Lower lobe of right lung (tissue), 2 donors: ENCODE data around the gene NR2F1-AS1. TPM values are rescaled to one million over a fixed set of nuclear protein-coding genes. Genes with fewer than 3 reads are reported as not detected.

ENCODE experiments used
- ATAC-seq, 2 donors: fragments of 200-7000 bp; cut with Tn5 transposase; one replicate each; pipeline ENCODE4 v1.9.1; 2020 to 2022; ENCODE audit warnings: mild to moderate bottlenecking in 2 of 2, moderate library complexity in 2 of 2
- DNase-seq: peaks from one replicate; pipeline ENCODE4 v3.0.0-alpha.2; 2020
- H3K27ac ChIP-seq: fragments of 200-600 bp; one replicate; pipeline ENCODE4 v1.8.0; 2022
- H3K27me3 ChIP-seq: fragments of 200-600 bp; one replicate; pipeline ENCODE4 v1.8.0; 2022; ENCODE audit warnings: low read depth
- H3K36me3 ChIP-seq: fragments of 200-600 bp; one replicate; pipeline ENCODE4 v1.8.0; 2022; ENCODE audit warnings: mild to moderate bottlenecking
- H3K4me1 ChIP-seq: fragments of 200-600 bp; one replicate; pipeline ENCODE4 v1.8.0; 2022
- H3K4me3 ChIP-seq: fragments of 200-600 bp; one replicate; pipeline ENCODE4 v1.8.0; 2022; ENCODE audit warnings: mild to moderate bottlenecking
- H3K9me3 ChIP-seq: fragments of 200-600 bp; one replicate; pipeline ENCODE4 v1.8.0; 2022
- intact Hi-C: fragments of 100-400 bp; cut with DNase I; formaldehyde crosslinking; loops from one replicate; pipeline ENCODE4 v1.11.0; 2022
- total RNA-seq: library from RNA; stranded (reverse); fragmentation: NEBNext Ultra II Directional; extraction: Animal tissue kit (Norgen Biotek cat#: 25700); gene quantifications from one replicate; pipeline ENCODE4 v1.2.1, GENCODE V29; 2021
- TF ChIP-seq, protein P1 (sequence below): fragments of 200-600 bp; IDR thresholded peaks from one replicate; pipeline ENCODE4 v1.8.0; 2022; ENCODE audit warnings: antibody characterized with exemption, mild to moderate bottlenecking
- donor health status: DM: no; HTN: yes; CAD: no; lungs with severe emphysema.

NR2F1-AS1 gene
- total RNA-seq, 1 donor from 2014 or later, result 11.1 TPM

GRCh38 chr5:93407454-93407853 lies 173.6 kb downstream of the NR2F1-AS1 start:
- ATAC-seq (no peak), DNase-seq (no peak)
- H3K4me3 ChIP-seq, result no peak overlapping the region
- H3K9me3 ChIP-seq, result no peaks in the 10 kb centered on the region
- no peak overlapping the region for H3K27ac ChIP-seq
- TF ChIP-seq, protein P1, sequence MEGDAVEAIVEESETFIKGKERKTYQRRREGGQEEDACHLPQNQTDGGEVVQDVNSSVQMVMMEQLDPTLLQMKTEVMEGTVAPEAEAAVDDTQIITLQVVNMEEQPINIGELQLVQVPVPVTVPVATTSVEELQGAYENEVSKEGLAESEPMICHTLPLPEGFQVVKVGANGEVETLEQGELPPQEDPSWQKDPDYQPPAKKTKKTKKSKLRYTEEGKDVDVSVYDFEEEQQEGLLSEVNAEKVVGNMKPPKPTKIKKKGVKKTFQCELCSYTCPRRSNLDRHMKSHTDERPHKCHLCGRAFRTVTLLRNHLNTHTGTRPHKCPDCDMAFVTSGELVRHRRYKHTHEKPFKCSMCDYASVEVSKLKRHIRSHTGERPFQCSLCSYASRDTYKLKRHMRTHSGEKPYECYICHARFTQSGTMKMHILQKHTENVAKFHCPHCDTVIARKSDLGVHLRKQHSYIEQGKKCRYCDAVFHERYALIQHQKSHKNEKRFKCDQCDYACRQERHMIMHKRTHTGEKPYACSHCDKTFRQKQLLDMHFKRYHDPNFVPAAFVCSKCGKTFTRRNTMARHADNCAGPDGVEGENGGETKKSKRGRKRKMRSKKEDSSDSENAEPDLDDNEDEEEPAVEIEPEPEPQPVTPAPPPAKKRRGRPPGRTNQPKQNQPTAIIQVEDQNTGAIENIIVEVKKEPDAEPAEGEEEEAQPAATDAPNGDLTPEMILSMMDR, result no peak
- intact Hi-C loops, result no loop called here
- no peaks in the 10 kb centered on the region for H3K36me3 ChIP-seq
- no peaks in the 10 kb centered on the region for H3K4me1 ChIP-seq
- H3K27me3 ChIP-seq, result no peaks in the 10 kb centered on the region

DNA sequence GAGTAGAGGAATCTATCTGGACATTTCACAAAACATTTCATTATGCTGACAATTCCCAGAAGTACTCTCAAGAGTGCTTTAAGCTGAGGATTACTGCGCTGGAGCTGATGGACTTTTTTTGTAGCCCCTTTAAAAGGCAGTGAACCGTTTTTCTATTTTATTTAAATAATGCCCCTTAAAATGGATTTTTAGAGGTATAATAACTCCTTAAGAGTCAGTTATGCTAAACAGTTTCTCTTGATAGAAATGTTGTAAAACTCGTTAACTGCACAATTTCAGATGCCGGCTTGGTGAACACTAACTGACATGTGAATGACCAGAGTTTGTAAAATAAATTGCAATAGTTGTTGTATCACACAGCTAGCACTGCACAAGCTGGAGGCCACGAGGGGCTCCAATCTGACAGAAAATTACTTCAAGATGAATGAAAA lies 174.0 kb downstream of the NR2F1-AS1 start:
- Histone ChIP-seq H3K27me3 (no peaks in the 10 kb centered on the region), H3K27ac (no peak overlapping the region), H3K4me1 (no peaks in the 10 kb centered on the region), H3K9me3 (no peaks in the 10 kb centered on the region), H3K4me3 (no peak overlapping the region), H3K36me3 (no peaks in the 10 kb centered on the region)
- no peak for DNase-seq
- intact Hi-C loops, result no loop called here
- TF ChIP-seq, protein P1, result no peak
- no peak for ATAC-seq

- TF ChIP-seq, protein P1, result no peak
- Histone ChIP-seq H3K27me3 (no peaks in the 10 kb centered on the region), H3K27ac (no peak overlapping the region), H3K4me1 (no peaks in the 10 kb centered on the region), H3K4me3 (no peak overlapping the region), H3K36me3 (no peaks in the 10 kb centered on the region), H3K9me3 (no peaks in the 10 kb centered on the region)
- no peak for ATAC-seq
- no peak for DNase-seq
- intact Hi-C loops, result no loop called here
These were observed 176.8 kb downstream of the NR2F1-AS1 start for GRCh38 chr5:93404246-93404645.

DNA sequence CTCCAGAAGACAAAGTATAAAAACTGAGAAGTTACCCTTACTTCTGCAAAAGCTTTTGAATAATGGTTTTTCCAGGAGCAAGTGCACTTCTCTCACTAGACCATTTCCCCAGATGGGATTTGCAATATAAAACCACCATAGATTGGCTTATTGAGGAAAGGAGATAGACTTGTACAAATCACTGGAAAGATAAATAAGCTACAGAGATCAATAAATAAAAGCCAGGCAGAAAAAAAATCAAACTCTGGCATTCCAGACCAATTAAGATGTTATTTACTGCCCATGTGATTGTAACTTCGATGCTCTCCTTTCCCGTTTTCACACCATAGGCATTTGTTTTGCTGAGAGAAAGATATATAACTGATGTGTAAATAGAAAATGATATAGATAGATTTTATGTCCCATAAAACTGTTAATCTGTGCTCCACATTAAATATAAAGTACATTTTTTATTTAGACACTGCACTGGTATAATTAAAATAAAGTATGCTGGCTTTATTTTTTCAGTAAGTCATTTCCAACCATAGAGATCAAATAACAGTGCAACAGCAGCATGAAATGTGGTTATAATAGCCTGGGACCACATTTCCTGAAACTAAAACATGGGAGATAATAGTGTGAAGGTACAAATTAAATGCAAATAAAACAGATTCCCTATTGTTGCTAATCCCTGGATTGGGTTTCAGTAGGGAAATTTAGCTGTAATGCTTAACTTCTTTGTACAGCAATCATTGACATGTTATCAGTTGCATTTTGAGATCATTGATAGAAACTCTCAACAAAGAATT lies 177.7 kb downstream of the NR2F1-AS1 start:
- DNase-seq (no peak), ATAC-seq (no peak)
- Histone ChIP-seq H3K4me3 (no peak overlapping the region), H3K9me3 (no peaks in the 10 kb centered on the region), H3K36me3 (no peaks in the 10 kb centered on the region), H3K4me1 (no peaks in the 10 kb centered on the region), H3K27me3 (no peaks in the 10 kb centered on the region), H3K27ac (no peak overlapping the region)
- TF ChIP-seq, protein P1, result no peak
- intact Hi-C loops, result no loop called here

GRCh38 chr5:93402451-93402850 lies 178.6 kb downstream of the NR2F1-AS1 start:
- TF ChIP-seq, protein P1, result no peak
- intact Hi-C loops, result no loop called here
- no peak for DNase-seq
- Histone ChIP-seq H3K36me3 (no peaks in the 10 kb centered on the region), H3K27me3 (no peaks in the 10 kb centered on the region), H3K9me3 (no peaks in the 10 kb centered on the region), H3K4me3 (no peak overlapping the region), H3K4me1 (no peaks in the 10 kb centered on the region), H3K27ac (no peak overlapping the region)
- ATAC-seq, result no peak
